Measurements from ENCODE around the gene OR5AU1. TPM values are rescaled to one million over a fixed set of nuclear protein-coding genes. Genes with fewer than 3 reads are reported as not detected.

The OR5AU1 gene
- polyA plus RNA-seq, 1 of the 3 experiments (the other 2 are of a cell fraction): not detected

GRCh38 chr14:21204167-21205025, 48.5 kb upstream of the OR5AU1 start:
- Histone ChIP-seq H3K9ac (no peak overlapping the region), H3K4me1 (ENCODE audit: control insufficient read depth in 1 of 2, insufficient read depth in 2 of 2, low read depth in 1 of 2, low read length in 1 of 2) (no peaks in the 10 kb centered on the region), H3K27ac (ENCODE audit: low read depth in 2 of 2, low read length in 1 of 2) (no peak overlapping the region), H3K9me2 (no peaks in the 10 kb centered on the region), H2AFZ (ENCODE audit: low read depth) (no peak overlapping the region), H3K27me3 (ENCODE audit: insufficient read depth) (no peaks in the 10 kb centered on the region), H3K4me2 (no peak overlapping the region), H3K9me3 (no peaks in the 10 kb centered on the region), H3K4me3 (ENCODE audit: low read depth in 2 of 2, low read length in 1 of 2) (no peak overlapping the region), H3F3A (replicated peaks; ENCODE audit: insufficient read depth) (peaks cover 69% of the 10 kb centered on the region), H3K79me2 (ENCODE audit: insufficient read depth) (peaks cover 11% of the 10 kb centered on the region; the same call in 1 of the 2 replicates), H3K36me3 (replicated peaks in 1 of 2; ENCODE audit: control insufficient read depth in 1 of 2, insufficient read depth in 2 of 2, low read length in 1 of 2) (peaks cover 66 to 71% of the 10 kb centered on the region in 2 experiments), H4K20me1 (ENCODE audit: insufficient read depth) (peaks cover 35% of the 10 kb centered on the region)
- ChIA-PET CTCF (interaction anchor here (0.9 kb wide), 1 partner anchor 38 kb away, joined by 3 read pairs; no protein-coding TSS in a partner anchor), POLR2A (no interaction called here)
- WGBS (ENCODE audit: low lambda C conversion rate): 92% methylated on average over 8 of the region's 8 CpGs
- DNase-seq: no peak
- TF ChIP-seq ELF1 (IDR thresholded peaks at IDR 0.05): no peak
- no peak for TF ChIP-seq MEF2A (IDR thresholded peaks at IDR 0.05; ENCODE audit: borderline replicate concordance, low read depth)
- no peak for TF ChIP-seq RCOR1 (IDR thresholded peaks at IDR 0.05; ENCODE audit: low read length)
- no peak for TF ChIP-seq GABPA (IDR thresholded peaks at IDR 0.05; ENCODE audit: low read depth)
- TF ChIP-seq POLR2AphosphoS5 (IDR thresholded peaks at IDR 0.05; ENCODE audit: low read depth, low read length): 0 out of 2 replicates have a peak, but pooled peaks have one; percentile 42
- TF ChIP-seq RXRA (IDR thresholded peaks at IDR 0.05; ENCODE audit: borderline replicate concordance, low read depth): no peak

- CTCF ChIA-PET: interaction anchor here (0.9 kb wide), 1 partner anchor 39 kb away, joined by 3 read pairs; no protein-coding TSS in a partner anchor
These were observed 47.8 kb upstream of the OR5AU1 start for GRCh38 chr14:21203470-21204166.

More at GRCh38 chr14:21203470-21204166, 47.8 kb upstream of the OR5AU1 start:
- no peak for TF ChIP-seq EZH2phosphoT487 (IDR thresholded peaks at IDR 0.05; ENCODE audit: borderline replicate concordance, low read depth)
- TF ChIP-seq YY1 (IDR thresholded peaks at IDR 0.05; ENCODE audit: low read depth): no peak
- no peak for TF ChIP-seq FOSL2 (IDR thresholded peaks at IDR 0.05; ENCODE audit: borderline replicate concordance, low read depth)
- no peak for TF ChIP-seq PBX3 (IDR thresholded peaks at IDR 0.05)
- TF ChIP-seq GATA2 (CRISPR knock-in tag; IDR thresholded peaks at IDR 0.05): no peak
- TF ChIP-seq TCF12 (IDR thresholded peaks at IDR 0.05): no peak
- TF ChIP-seq, protein P1, sequence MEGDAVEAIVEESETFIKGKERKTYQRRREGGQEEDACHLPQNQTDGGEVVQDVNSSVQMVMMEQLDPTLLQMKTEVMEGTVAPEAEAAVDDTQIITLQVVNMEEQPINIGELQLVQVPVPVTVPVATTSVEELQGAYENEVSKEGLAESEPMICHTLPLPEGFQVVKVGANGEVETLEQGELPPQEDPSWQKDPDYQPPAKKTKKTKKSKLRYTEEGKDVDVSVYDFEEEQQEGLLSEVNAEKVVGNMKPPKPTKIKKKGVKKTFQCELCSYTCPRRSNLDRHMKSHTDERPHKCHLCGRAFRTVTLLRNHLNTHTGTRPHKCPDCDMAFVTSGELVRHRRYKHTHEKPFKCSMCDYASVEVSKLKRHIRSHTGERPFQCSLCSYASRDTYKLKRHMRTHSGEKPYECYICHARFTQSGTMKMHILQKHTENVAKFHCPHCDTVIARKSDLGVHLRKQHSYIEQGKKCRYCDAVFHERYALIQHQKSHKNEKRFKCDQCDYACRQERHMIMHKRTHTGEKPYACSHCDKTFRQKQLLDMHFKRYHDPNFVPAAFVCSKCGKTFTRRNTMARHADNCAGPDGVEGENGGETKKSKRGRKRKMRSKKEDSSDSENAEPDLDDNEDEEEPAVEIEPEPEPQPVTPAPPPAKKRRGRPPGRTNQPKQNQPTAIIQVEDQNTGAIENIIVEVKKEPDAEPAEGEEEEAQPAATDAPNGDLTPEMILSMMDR (IDR thresholded peaks at IDR 0.05): no peak
- no peak for TF ChIP-seq NRF1 (IDR thresholded peaks at IDR 0.05; ENCODE audit: low read depth, low read length)
- TF ChIP-seq TAF1 (IDR thresholded peaks at IDR 0.05; ENCODE audit: borderline replicate concordance, low read depth, low read length): no peak
- TF ChIP-seq POLR2AphosphoS5 (IDR thresholded peaks at IDR 0.05; ENCODE audit: low read depth, low read length): no peak; the same call in 1 of the 2 replicates
- TF ChIP-seq RXRA (IDR thresholded peaks at IDR 0.05; ENCODE audit: borderline replicate concordance, low read depth): no peak
- TF ChIP-seq GABPA (IDR thresholded peaks at IDR 0.05; ENCODE audit: low read depth): no peak
- TF ChIP-seq FOXM1 (IDR thresholded peaks at IDR 0.05; ENCODE audit: low read depth): no peak
- TF ChIP-seq RFX5 (IDR thresholded peaks at IDR 0.05; ENCODE audit: low read length): no peak
- TF ChIP-seq FOXJ3 (CRISPR knock-in tag; IDR thresholded peaks at IDR 0.05): no peak
- TF ChIP-seq NFIC (IDR thresholded peaks at IDR 0.05; ENCODE audit: borderline replicate concordance): no peak
- TF ChIP-seq SIN3A (IDR thresholded peaks at IDR 0.05; ENCODE audit: borderline replicate concordance, low read depth, low read length): no peak
- TF ChIP-seq SMC3 (IDR thresholded peaks at IDR 0.05; ENCODE audit: low read depth, low read length): no peak
- no peak for TF ChIP-seq ELF1 (IDR thresholded peaks at IDR 0.05)
- TF ChIP-seq TEAD4 (IDR thresholded peaks at IDR 0.05; ENCODE audit: borderline replicate concordance, insufficient read depth): no peak
- Histone ChIP-seq H3K4me2 (no peak overlapping the region), H3K9me2 (no peaks in the 10 kb centered on the region), H3F3A (replicated peaks; ENCODE audit: insufficient read depth) (peaks cover 66% of the 10 kb centered on the region), H3K4me3 (ENCODE audit: low read depth in 2 of 2, low read length in 1 of 2) (no peak overlapping the region), H4K20me1 (ENCODE audit: insufficient read depth) (peaks cover 29% of the 10 kb centered on the region; the same call in 1 of the 2 replicates), H2AFZ (ENCODE audit: low read depth) (no peak overlapping the region), H3K27ac (ENCODE audit: low read depth in 2 of 2, low read length in 1 of 2) (no peak overlapping the region), H3K4me1 (ENCODE audit: control insufficient read depth in 1 of 2, insufficient read depth in 2 of 2, low read depth in 1 of 2, low read length in 1 of 2) (no peaks in the 10 kb centered on the region), H3K9me3 (no peaks in the 10 kb centered on the region), H3K27me3 (ENCODE audit: insufficient read depth) (no peaks in the 10 kb centered on the region), H3K9ac (no peak overlapping the region), H3K79me2 (ENCODE audit: insufficient read depth) (peaks cover 5% of the 10 kb centered on the region; the same call in 1 of the 2 replicates), H3K36me3 (replicated peaks in 1 of 2; ENCODE audit: control insufficient read depth in 1 of 2, insufficient read depth in 2 of 2, low read length in 1 of 2) (peaks cover 58 to 63% of the 10 kb centered on the region in 2 experiments)
- no peak for DNase-seq
- POLR2A ChIA-PET: no interaction called here
- 96% methylated on average over 8 of the region's 8 CpGs for WGBS (ENCODE audit: low lambda C conversion rate)

Measured in SK-N-SH (cell line).